Occipital lobe (tissue), 2 donors: ENCODE measurements around the gene LIN37. TPM values are rescaled to one million over a fixed set of nuclear protein-coding genes. Genes with fewer than 3 reads are reported as not detected.
A peak's percentile ranks its signal among the peaks of the same experiment; 100 is the strongest.
"Not testable (repeated sequence)": the region's sequence is repeated elsewhere in the genome, so short reads cannot be mapped to it uniquely, and the experiment has no call there.

Experiments used
- DNase-seq: peaks from one replicate; lab custom pipeline; 2025; lab: John Stamatoyannopoulos, UW
- total RNA-seq: library from RNA; depleted of rRNA; stranded (reverse); fragments of >200 nt; gene quantifications from one replicate; pipeline ENCODE4 v1.2.3, GENCODE V29; 2014

Gene LIN37
- total RNA-seq, 1 donor from 2014 or later: 8.3 TPM

DNA sequence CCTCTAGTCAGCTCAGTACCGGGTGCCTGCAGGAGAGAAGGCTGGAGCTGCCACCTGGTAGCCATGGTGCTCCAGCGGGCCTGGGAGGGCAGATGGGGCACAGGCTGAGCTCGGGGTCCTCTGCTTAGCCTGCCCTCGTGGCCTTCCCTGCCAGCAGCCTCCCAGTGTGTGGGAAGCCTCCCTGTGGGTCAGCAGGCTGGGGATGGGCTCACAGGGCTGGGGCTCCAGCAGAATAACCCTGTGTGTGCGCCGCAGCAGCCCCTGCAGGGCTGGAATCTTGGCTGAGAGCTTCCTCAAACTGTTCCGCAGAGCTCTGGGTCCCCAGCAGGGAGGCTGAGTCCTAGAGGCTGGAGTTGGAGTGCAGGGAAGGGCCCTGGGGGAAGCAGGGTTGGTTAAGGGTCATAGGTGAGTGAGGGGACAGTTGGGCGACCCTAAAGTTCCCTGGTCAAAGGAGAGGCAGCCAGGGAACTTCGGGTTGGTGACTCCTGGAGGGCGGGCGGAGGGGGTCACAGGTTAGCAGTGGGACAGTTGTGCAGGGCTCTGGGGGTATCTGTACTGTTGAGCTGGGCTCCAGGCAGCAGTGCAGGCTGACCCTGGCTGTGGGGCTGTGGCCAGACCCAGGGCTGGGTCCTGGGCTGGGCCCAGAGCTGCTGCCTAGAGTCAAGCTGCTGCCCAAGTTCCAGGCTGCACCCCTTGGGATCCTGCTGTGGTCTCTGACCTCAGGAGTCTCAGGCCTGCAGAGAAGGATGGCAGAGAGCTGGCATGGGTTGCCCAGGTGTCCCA, 41.0 kb downstream of the LIN37 start:
- no peak for DNase-seq

DNA sequence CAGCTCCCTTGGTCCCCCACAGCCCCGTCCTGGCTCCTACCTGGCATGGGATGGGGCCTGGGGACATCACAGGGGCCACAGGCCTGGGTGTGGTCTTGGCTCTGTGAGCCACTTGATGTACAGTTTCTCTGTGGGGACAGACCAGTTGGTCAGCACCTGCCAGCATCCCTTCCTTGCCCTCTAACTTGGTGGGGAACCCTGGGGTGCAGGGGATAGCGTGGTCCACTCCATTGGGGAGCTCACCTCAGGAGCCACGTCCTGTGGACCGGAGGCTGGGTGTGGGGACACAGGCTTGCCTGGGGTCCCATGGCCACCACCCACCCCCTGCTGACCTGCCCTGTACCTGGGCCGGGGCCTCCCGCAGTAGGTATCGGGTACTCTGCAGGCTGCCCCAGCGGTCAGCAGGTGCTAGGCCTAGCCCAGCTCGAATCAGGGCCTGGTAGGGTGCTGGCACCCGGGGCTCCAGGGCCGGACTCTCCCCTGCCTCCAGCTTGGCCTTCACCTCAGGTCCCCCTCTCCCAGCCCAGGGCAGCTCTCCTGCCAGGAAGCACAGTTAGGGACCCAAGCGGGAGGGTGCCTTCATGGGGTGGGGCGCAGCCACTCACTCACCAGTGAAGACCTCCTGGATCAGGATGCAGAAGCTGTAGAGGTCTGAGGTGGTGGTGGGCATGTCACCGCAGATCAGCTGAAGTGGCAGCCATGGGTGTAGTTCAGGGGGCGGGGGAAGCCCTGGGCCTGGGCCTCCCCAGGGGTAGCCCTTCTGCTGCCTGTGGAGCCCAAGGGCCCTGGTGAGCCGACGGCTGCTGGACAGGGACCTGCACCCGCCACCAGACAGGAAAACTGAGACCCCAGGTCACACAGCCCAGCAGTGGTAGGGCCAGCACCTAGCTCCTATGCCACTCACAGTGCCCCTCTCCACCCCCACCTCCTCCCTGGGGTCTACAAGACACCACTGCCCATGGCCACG, 41.9 kb downstream of the LIN37 start:
- DNase-seq: no peak

DNA sequence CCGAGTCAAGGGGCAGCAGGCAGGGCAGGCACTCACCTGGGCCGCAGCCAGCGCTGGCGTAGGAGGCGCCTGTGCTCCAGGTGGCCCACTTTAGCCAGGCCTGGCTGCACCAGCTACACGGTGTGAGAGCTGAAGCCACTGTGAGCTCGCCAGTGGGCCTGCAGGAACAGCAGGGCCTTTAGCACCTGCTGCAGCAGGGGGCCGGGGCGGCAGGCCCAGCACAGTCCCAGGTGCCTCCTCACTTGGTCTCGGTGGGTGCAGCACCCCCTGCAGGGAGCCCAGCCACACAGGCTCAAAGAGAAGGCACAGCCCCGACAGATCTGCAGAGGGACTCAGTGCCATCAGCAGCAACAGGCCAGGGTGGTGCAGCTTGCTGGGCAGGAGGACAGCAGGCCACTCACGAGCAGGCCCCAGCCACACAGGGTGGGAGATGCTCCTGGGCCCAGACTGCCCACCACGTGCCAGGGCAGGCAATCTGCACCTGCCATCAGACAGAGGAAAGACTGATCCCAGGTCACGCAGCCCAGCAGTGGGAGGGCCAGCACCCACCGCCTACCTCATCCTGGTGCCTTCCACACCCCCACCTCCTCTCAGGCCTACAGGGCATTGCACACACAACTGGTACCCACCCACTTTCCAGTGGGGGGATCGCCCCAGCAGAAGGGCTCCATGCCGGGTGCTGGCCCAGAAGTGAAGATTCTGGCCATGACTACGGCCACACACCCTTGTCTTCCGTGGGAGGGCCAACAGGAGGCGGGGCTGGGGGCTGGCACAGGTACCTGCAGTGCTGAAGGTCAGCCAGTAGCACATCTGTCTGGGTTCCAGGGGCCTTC, 42.8 kb downstream of the LIN37 start:
- DNase-seq: no peak

DNA sequence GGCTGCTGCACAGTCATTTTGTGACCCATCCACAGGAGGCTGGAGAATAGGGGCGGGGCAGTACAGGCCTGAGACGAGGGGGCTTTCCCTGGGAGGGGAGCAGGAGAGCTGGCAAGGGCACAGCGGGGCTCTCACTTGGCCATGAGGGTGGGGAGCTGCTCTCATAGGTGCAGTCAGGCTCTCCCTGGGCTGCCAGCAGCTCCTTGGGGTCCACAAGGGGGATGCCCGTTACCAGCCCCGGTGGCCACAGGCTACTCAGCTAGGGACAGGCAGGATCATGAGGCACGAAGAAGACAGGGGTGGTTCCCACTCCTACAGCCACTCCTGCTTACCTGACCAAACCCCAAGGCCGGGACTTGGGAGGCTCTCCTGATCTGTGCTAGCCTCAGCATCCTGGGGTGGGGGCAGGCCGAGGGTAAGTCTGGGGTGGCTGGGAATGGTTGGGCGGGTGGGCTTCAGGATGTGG, 43.5 kb downstream of the LIN37 start:
- DNase-seq: no peak

DNA sequence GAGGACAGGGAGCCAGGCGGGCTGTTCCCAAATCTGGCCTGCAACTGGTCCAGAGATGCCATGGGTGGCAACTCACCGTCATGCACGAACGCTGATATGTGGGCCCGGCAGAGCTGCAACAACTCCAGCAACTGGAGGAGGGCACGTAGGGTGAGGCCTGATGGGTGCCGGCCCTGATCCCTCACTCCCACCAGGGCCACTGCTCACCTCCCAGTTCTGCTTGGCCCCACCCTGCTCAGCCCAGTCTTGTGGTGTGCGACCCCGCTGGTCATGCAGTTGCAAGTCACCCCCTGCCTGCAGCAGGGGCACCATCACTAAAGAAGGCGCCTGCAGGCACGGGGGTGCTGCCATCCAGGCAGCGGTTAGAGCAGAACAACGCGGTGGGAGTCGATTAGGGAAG, 43.9 kb downstream of the LIN37 start:
- DNase-seq: no peak

DNA sequence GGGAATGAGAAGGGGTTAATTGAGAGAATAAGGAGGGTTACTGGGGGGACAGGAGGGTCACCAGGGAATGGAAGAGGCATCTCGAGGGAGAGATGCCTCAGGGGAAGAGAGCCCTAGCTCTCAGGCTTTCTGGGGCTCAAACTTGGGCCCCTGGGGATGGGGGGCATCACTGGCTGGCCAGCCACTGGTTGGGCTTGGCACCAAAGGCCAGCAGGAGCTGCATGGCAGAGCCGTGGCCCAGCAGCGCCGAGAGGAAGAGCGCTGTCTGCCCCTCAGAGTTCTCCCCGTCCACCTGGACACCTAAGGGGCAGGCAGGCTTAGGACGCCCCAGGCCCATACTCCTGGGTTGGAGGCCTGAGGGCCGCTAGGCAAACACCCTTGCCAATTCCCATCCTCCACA, 44.5 kb downstream of the LIN37 start:
- no peak for DNase-seq

DNA sequence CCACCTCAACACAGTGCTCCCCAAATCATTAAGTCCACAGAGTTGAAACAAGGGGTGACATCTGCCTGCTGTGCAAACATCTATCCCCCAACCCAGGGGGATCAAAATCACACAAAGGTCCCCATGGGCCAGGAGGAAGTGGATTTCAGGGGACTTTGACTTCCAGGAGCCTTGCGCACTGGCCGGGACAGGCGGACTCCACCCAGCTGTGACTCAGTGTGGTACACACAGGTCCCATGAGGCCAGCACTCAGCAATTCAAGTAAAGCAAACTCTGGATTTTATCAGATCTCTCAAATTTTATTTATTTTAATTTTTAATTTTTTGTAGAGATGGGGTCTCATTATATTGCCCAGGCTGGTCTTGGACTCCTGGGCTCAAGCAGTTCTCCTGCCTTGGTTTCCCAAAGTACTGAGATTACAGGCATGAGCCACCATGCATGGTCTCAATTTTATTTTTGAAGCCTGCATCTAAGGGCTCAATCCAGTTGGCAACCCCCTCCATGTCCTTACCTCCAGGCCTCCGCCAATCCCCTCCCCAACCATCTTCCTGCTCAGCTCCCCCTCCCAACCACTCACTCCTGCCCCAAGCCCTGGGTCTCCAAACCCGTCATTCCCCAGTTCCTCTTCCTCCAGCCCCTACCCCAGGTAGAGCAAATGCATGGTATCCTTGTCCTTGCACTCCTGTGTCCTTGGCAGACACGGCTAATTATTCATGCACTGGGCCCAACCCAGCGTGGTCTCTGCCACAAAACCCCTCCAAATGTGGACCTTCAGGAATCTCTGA, 45.2 kb downstream of the LIN37 start:
- DNase-seq: no peak

DNA sequence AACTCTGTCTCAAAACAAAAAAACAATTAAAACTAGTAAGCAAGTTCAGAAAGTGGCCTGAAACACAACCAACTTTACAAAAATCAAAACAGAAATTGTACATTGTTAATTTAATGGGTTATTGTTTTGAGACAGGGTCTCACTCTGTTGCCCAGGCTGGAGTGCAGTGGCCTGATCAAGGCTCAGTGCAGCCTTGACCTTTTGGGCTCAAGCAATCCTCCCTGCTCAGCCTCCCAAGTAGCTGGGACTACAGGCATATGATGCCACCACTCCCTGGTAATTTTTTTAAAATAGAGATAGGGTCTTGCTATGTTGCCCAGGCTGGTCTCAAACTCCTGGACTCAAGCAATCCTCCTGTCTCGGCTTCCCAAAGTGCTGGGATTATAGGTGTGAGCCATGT, 47.2 kb downstream of the LIN37 start:
- DNase-seq: not testable (repeated sequence)

DNA sequence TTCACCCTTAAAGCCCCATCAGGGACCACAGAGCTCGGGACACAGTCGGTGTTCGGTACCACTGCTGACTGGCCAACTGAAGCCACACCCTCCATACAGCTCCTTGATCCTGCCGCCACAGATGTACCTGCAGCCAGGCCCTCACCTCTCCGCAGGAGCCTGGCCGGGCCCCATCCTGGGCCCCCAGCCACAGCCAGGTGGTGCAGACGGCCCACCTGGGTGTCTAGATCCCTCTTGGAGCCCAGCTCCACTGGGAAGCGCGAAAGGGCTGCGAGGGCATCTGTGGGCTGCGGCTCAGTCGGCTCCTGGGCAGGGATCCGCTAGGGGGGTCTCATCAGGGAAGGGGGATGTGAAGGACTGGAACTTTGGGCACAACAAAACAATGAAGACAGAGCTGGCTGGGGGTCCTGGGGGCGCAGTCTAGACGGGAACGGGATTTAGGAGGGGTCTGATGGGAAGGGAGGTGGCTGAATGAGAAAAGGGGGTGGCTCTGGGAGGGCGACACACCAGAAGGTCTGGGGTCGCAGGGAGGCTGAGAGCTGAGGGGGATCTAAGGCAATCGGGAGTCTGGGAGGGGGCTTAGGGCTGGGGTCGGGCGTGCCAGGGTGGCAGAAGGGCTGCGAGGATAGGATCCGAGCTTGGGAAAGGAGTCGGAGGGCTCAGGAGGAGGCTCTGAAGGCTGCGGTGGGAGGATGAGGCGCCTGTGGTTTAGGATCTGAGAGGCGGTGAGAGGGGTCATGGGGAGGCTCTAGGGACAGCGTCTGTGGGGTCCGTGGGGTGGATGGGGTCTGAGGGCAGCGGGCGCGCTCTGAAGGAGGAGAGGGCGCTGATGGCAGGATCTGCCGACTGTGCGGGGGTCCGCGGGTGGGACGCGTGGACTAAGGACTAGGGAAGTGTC, 48.5 kb downstream of the LIN37 start:
- no peak for DNase-seq

DNA sequence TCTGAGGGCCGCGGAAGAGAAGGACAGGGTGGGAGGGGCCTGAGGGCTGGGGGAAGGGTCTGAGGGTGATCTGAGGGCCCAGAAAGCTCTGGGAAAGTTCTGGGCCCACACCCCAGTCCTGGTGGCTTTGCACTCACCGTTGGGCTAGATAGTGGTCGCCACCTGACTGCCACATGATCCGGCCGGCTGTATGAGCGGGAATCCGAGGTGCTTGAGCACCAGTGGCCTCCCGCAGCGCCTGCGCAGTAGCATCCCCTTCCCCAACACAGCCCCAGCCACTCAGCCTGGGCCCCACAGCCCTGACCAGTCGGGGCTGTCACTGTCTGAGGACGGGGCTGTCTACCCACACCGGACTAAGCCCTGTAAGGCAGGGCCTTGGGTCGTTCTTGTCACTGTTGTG, 49.3 kb downstream of the LIN37 start:
- DNase-seq: peak; percentile 55

DNA sequence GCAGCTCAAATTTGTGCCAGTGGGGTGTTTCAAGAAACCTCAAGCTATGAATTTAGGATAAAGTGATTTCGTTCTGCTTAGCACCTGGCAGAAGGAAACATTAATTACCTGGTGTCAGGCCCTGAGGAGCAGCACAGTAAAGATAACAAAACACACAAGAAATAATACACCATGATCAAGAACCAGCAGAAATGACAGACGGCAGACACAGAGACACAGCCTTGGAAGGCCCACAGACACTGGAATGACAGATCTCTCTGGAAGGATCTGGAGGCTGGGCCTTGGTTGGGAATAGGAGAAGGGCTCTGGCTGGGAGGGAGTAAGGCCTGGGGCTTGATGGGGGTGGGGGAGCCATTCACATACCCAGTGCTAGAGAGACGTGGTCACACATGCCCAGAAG, 53.5 kb downstream of the LIN37 start:
- DNase-seq: no peak

Other genes starting within 250 kb of the LIN37 start
- gene DMKN, start 234.9 kb upstream of the LIN37 start, total RNA-seq: 0.94 TPM
- gene SBSN, start 220.3 kb upstream of the LIN37 start, total RNA-seq: not detected
- not detected for gene GAPDHS, start 215.1 kb upstream of the LIN37 start, total RNA-seq
- 37.4 TPM for gene TMEM147, start 202.9 kb upstream of the LIN37 start, total RNA-seq
- not detected for gene ATP4A, start 184.9 kb upstream of the LIN37 start, total RNA-seq
- not detected for gene PMIS2, start 162.4 kb upstream of the LIN37 start, total RNA-seq
- 6.4 TPM for gene HAUS5, start 135.8 kb upstream of the LIN37 start, total RNA-seq
- gene RBM42, start 119.5 kb upstream of the LIN37 start, total RNA-seq: 16.7 TPM
- 1.1 TPM for gene ETV2, start 106.8 kb upstream of the LIN37 start, total RNA-seq
- gene COX6B1, start 100.3 kb upstream of the LIN37 start, total RNA-seq: 119 TPM
- not detected for gene UPK1A, start 82.1 kb upstream of the LIN37 start, total RNA-seq
- not detected for gene ZBTB32, start 44.0 kb upstream of the LIN37 start, total RNA-seq
- 3.0 TPM for gene KMT2B, start 30.6 kb upstream of the LIN37 start, total RNA-seq
- gene IGFLR1, start 6.1 kb upstream of the LIN37 start, total RNA-seq: 0.47 TPM
- 8.7 TPM for gene U2AF1L4, start 3.2 kb upstream of the LIN37 start, total RNA-seq
- gene PSENEN, start 2.9 kb upstream of the LIN37 start, total RNA-seq: 7.2 TPM
- gene HSPB6, start 8.5 kb downstream of the LIN37 start, total RNA-seq: 0.31 TPM
- gene PROSER3, start 9.6 kb downstream of the LIN37 start, total RNA-seq: 1.9 TPM
- gene ARHGAP33, start 27.0 kb downstream of the LIN37 start, total RNA-seq: 85.5 TPM
- not detected for gene PRODH2, start 64.3 kb downstream of the LIN37 start, total RNA-seq
- gene NPHS1, start 103.9 kb downstream of the LIN37 start, total RNA-seq: 1.2 TPM
- 0.94 TPM for gene KIRREL2, start 108.3 kb downstream of the LIN37 start, total RNA-seq
- 179 TPM for gene APLP1, start 120.0 kb downstream of the LIN37 start, total RNA-seq
- gene NFKBID, start 152.0 kb downstream of the LIN37 start, total RNA-seq: 3.0 TPM
- gene HCST, start 154.0 kb downstream of the LIN37 start, total RNA-seq: not detected
- gene TYROBP, start 159.7 kb downstream of the LIN37 start, total RNA-seq: 3.1 TPM
- 10.5 TPM for gene LRFN3, start 187.8 kb downstream of the LIN37 start, total RNA-seq
- gene SDHAF1, start 246.6 kb downstream of the LIN37 start, total RNA-seq: 10.6 TPM